Endothelial cell of umbilical vein (primary cell): ENCODE results near the gene PIK3R1. TPM values are rescaled to one million over a fixed set of nuclear protein-coding genes. Genes with fewer than 3 reads are reported as not detected.

Experiments used
- BruUV-seq: library from RNA; stranded (reverse); fragments of 400-500 nt; replicated peaks from 2 replicates; lab custom pipeline; 2021; lab: Mats Ljungman, UMichigan
- CTCF ChIA-PET: fragments of 300-600, 350-600 bp; sonication (Branson Sonifier 250); formaldehyde crosslinking; loops from one replicate; lab custom pipeline; 2021; ENCODE audit warnings: antibody characterized with exemption, inconsistent platforms; lab: Charles Lee
- POLR2A ChIA-PET: fragments of 300-600, 350-600 bp; sonication (Branson Sonifier 250); formaldehyde crosslinking; loops from one replicate; lab custom pipeline; 2021; ENCODE audit warnings: antibody characterized with exemption, inconsistent platforms; lab: Charles Lee
- DNase-seq: peaks from one replicate; pipeline ENCODE4 v3.0.0-alpha.2; 2011; ENCODE audit warnings: low read depth, low spot score
- FAIRE-seq: peaks from 2 replicates; lab custom pipeline; 2011; peaks lifted over from hg19 to GRCh38; lab: Jason Lieb, UNC
- H2AFZ ChIP-seq: 2 replicates; pipeline ENCODE4 v1.6.0; 2012; ENCODE audit warnings: low read depth, low read length, control low read depth, inconsistent platforms
- H3K27ac ChIP-seq: 2 replicates; pipeline ENCODE4 v1.5.1; 2011; ENCODE audit warnings: low read depth, mild to moderate bottlenecking, control low read depth, low read length, moderate library complexity; ENCODE audit not compliant: insufficient read depth
- H3K27me3 ChIP-seq, 2 experiments: 2 replicates each; pipeline versions ENCODE4 v1.6.0 to v1.6.1; 2011; ENCODE audit warnings: low read length in 2 of 2, mixed read lengths in 1 of 2; ENCODE audit not compliant: control insufficient read depth in 2 of 2, insufficient read depth in 2 of 2
- H3K36me3 ChIP-seq, 2 experiments: 2 replicates in 1 of 2; 3 replicates in 1 of 2; pipeline ENCODE4 v1.5.1; 2011; ENCODE audit warnings: low read length in 2 of 2, mild to moderate bottlenecking in 1 of 2, moderate library complexity in 1 of 2; ENCODE audit not compliant: control insufficient read depth in 2 of 2, insufficient read depth in 2 of 2; ENCODE audit errors: extremely low read depth in 1 of 2
- H3K4me1 ChIP-seq: 3 replicates; pipeline ENCODE4 v1.5.1; 2011; ENCODE audit warnings: mild to moderate bottlenecking, low read length; ENCODE audit not compliant: control insufficient read depth, insufficient read depth; ENCODE audit errors: extremely low read depth
- H3K4me2 ChIP-seq: 2 replicates; pipeline ENCODE4 v1.6.1; 2011; ENCODE audit warnings: low read length, control low read depth, mixed read lengths; ENCODE audit not compliant: insufficient read depth
- H3K4me3 ChIP-seq, 3 experiments: fragments of 200-600 bp in 1 of 3; sonication (generic), shearing (Covaris generic) in 1 of 3; replicated peaks in 1 of 3; 2 replicates each; pipeline ENCODE4 v1.5.1; 2011 to 2016; ENCODE audit warnings: control low read depth in 3 of 3, low read length in 3 of 3, mild to moderate bottlenecking in 2 of 3, inconsistent platforms in 1 of 3, low read depth in 1 of 3, moderate library complexity in 1 of 3; ENCODE audit not compliant: insufficient read depth in 1 of 3
- H3K79me2 ChIP-seq: 2 replicates; pipeline ENCODE4 v1.6.0; 2012; ENCODE audit warnings: low read length, inconsistent platforms; ENCODE audit not compliant: control insufficient read depth, insufficient read depth
- H3K9ac ChIP-seq: replicated peaks from 2 replicates; pipeline ENCODE3; 2011; ENCODE audit warnings: low read length, control low read depth; ENCODE audit not compliant: insufficient read depth; ENCODE audit errors: extremely low read depth
- H3K9me1 ChIP-seq: replicated peaks from 3 replicates; pipeline ENCODE4 v1.6.0; 2011; ENCODE audit warnings: mild to moderate bottlenecking, low read length; ENCODE audit not compliant: control insufficient read depth, insufficient read depth; ENCODE audit errors: extremely low read depth
- H3K9me3 ChIP-seq: replicated peaks from 2 replicates; pipeline ENCODE4 v1.5.1; 2012; ENCODE audit warnings: low read length, inconsistent platforms; ENCODE audit not compliant: control insufficient read depth, insufficient read depth
- H4K20me1 ChIP-seq: replicated peaks from 2 replicates; pipeline ENCODE3; 2011; ENCODE audit warnings: mild to moderate bottlenecking, low read length; ENCODE audit not compliant: control insufficient read depth, insufficient read depth; ENCODE audit errors: extremely low read depth
- EZH2 ChIP-seq: IDR thresholded peaks from 2 replicates; pipeline ENCODE4 v1.6.1; 2012; ENCODE audit warnings: borderline replicate concordance, low read depth, mild to moderate bottlenecking, moderate library complexity, low read length, inconsistent platforms; ENCODE audit not compliant: severe bottlenecking
- FOS ChIP-seq: IDR thresholded peaks from 2 replicates; pipeline ENCODE4 v1.6.1; 2011; ENCODE audit warnings: mild to moderate bottlenecking, low read length, moderate library complexity, borderline replicate concordance; ENCODE audit not compliant: insufficient read depth
- MYC ChIP-seq: IDR thresholded peaks from one replicate; pipeline ENCODE4 v1.6.1; 2011; ENCODE audit warnings: mild to moderate bottlenecking, low read depth, low read length
- dilution Hi-C: fragments of 300-500 bp; cut with MboI; formaldehyde crosslinking; loops from one replicate; pipeline ENCODE4 v1.15.0; 2019; ENCODE audit warnings: low sequenced_read_pairs; ENCODE audit not compliant: extremely low pct_ligation_motif_present
- intact Hi-C: fragments of 100-400 bp; cut with micrococcal nuclease; formaldehyde crosslinking; loops from one replicate; pipeline ENCODE4 v1.10.0; 2022
- polyA plus RNA-seq, 4 experiments: library from polyadenylated mRNA; depleted of rRNA in 3 of 4; stranded (reverse) in 3 of 4; unstranded in 1 of 4; fragments of >200 nt; gene quantifications; 2 replicates each; pipeline versions ENCODE4 v1.2.1 to v1.2.3, GENCODE V29; 2011 to 2012; ENCODE audit warnings: missing spikeins in 1 of 4
- total RNA-seq: library from RNA; stranded (reverse); gene quantifications from 2 replicates; pipeline ENCODE4 v1.2.3, GENCODE V29; 2021
- TF ChIP-seq, protein P1 (sequence below): IDR thresholded peaks from 2 replicates; pipeline ENCODE4 v1.6.1; 2011; ENCODE audit not compliant: insufficient read depth, insufficient read length

PIK3R1 gene
- total and polyA plus RNA-seq, 2 donors (not counting 3 experiments of a cell fraction or from before 2014, with no cell fraction given): 2.8 to 30.0 TPM

DNA sequence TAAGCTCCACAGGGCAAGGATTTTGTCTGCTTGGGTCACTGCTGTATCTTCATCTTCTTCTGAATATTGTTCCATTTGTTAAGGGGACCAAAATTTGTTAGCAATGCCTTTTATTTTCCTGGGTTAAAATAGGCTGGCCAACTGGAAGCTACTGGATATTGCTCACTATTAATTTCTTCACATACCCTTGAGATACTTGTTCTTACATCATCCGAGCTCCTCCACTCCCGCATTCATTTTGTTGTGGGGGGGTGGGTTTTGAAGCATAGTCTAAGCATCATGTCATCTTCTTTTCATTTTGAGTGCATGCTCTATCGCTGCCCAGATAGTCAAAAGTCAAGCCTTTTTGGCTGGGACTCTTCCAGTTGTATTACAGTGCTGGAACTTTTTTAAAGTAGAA lies 42.5 kb upstream of the PIK3R1 start:
- no peaks in the 10 kb centered on the region for H3K4me1 ChIP-seq
- CTCF ChIA-PET: no interaction called here
- BruUV-seq: no TSS peak

GRCh38 chr5:68176253-68176652 lies 39.3 kb upstream of the PIK3R1 start:
- Histone ChIP-seq H3K9me1 (no peaks in the 10 kb centered on the region), H3K9me3 (no peaks in the 10 kb centered on the region), H3K79me2 (no peaks in the 10 kb centered on the region), H3K4me2 (no peak overlapping the region), H3K4me1 (no peaks in the 10 kb centered on the region), H2AFZ (no peak overlapping the region), H3K27me3 (no peaks in the 10 kb centered on the region), H3K4me3 (no peak overlapping the region), H4K20me1 (no peaks in the 10 kb centered on the region), H3K36me3 (no peaks in the 10 kb centered on the region), H3K27ac (no peak overlapping the region), H3K9ac (no peak overlapping the region)
- TF ChIP-seq, protein P1, sequence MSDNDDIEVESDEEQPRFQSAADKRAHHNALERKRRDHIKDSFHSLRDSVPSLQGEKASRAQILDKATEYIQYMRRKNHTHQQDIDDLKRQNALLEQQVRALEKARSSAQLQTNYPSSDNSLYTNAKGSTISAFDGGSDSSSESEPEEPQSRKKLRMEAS: no peak
- TF ChIP-seq EZH2 (no peak), MYC (no peak)
- no TSS peak for BruUV-seq
- intact Hi-C loops: no loop called here
- ChIA-PET POLR2A (no interaction called here), CTCF (no interaction called here)
- dilution Hi-C loops: no loop called here
- no peak for FAIRE-seq
- DNase-seq: no peak

More for the DNA sequence above, 42.5 kb upstream of the PIK3R1 start:
- POLR2A ChIA-PET: no interaction called here
- TF ChIP-seq FOS (no peak), MYC (no peak)
- no peaks in the 10 kb centered on the region for H3K27me3 ChIP-seq
- no peaks in the 10 kb centered on the region for H3K79me2 ChIP-seq
- H3K36me3 ChIP-seq: no peaks in the 10 kb centered on the region
- H3K9me3 ChIP-seq: no peaks in the 10 kb centered on the region
- intact Hi-C loops: no loop called here
- H3K9ac ChIP-seq: no peak overlapping the region
- dilution Hi-C loops: no loop called here
- H2AFZ ChIP-seq: no peak overlapping the region
- no peaks in the 10 kb centered on the region for H3K9me1 ChIP-seq
- no peak for DNase-seq
- FAIRE-seq: no peak
- H3K27ac ChIP-seq: no peak overlapping the region
- H4K20me1 ChIP-seq: no peaks in the 10 kb centered on the region
- no peak overlapping the region for H3K4me3 ChIP-seq
- H3K4me2 ChIP-seq: no peak overlapping the region
